HepG2 (cell line): ENCODE measurements around the gene PRKAB1. TPM values are rescaled to one million over a fixed set of nuclear protein-coding genes. Genes with fewer than 3 reads are reported as not detected.

Experiments used
- ATAC-seq: fragments of 200-7000 bp; cut with Tn5 transposase; 3 replicates; pipeline ENCODE4 v1.9.1; 2020; ENCODE audit warnings: mild to moderate bottlenecking, moderate library complexity
- BruUV-seq: library from RNA; stranded (reverse); fragments of 400-500 nt; replicated peaks from 2 replicates; lab custom pipeline; 2021; lab: Mats Ljungman, UMichigan
- CTCF ChIA-PET: fragments of 300-600 bp; formaldehyde crosslinking; extraction: SDS; loops from one replicate; lab custom pipeline; 2021; ENCODE audit warnings: low total read pairs, inconsistent platforms, low intra/inter-chr PET ratio; lab: Yijun Ruan, JAX
- POLR2A ChIA-PET: fragments of 350-600 bp; sonication (Branson Sonifier 250); formaldehyde crosslinking; loops from one replicate; lab custom pipeline; 2020; ENCODE audit warnings: antibody characterized with exemption, inconsistent platforms; lab: Yijun Ruan, JAX
- DNase-seq: peaks from one replicate; pipeline ENCODE4 v3.0.0-alpha.2; 2015; ENCODE audit warnings: low spot score
- FAIRE-seq: peaks from 3 replicates; lab custom pipeline; 2011; peaks lifted over from hg19 to GRCh38; lab: Jason Lieb, UNC
- H2AFZ ChIP-seq: one replicate; pipeline ENCODE4 v1.6.1; 2011; ENCODE audit warnings: low read length, inconsistent platforms
- H3K27ac ChIP-seq: fragments of 300-600 bp; 3 replicates; pipeline ENCODE4 v1.8.0; 2011; ENCODE audit warnings: mixed run types, mild to moderate bottlenecking, mixed read lengths, low read length, inconsistent platforms; ENCODE audit not compliant: insufficient read depth; ENCODE audit errors: extremely low read length
- H3K27me3 ChIP-seq, 2 experiments: fragments of 200-600 bp in 1 of 2; 2 replicates in 1 of 2; 3 replicates in 1 of 2; pipeline versions ENCODE4 v1.6.0 to v1.8.0; 2011; ENCODE audit warnings: low read length in 2 of 2, mild to moderate bottlenecking in 2 of 2, moderate library complexity in 2 of 2, inconsistent platforms in 1 of 2; ENCODE audit not compliant: insufficient read depth in 2 of 2, control insufficient read depth in 1 of 2
- H3K36me3 ChIP-seq, 2 experiments: fragments of 200-600 bp in 1 of 2; replicated peaks in 1 of 2; 2 replicates in 1 of 2; 3 replicates in 1 of 2; pipeline versions ENCODE4 v1.5.1 to v1.8.0; 2011; ENCODE audit warnings: low read length in 2 of 2, inconsistent platforms in 1 of 2; ENCODE audit not compliant: insufficient read depth in 2 of 2, control insufficient read depth in 1 of 2
- H3K4me1 ChIP-seq: 2 replicates; pipeline ENCODE4 v1.5.1; 2012; ENCODE audit warnings: low read length, inconsistent platforms; ENCODE audit not compliant: insufficient read depth
- H3K4me2 ChIP-seq: 2 replicates; pipeline ENCODE4 v1.6.0; 2011; ENCODE audit warnings: low read depth, low read length, inconsistent platforms
- H3K4me3 ChIP-seq, 3 experiments: fragments of 200-600 bp in 1 of 3; sonication (generic), shearing (Covaris generic) in 1 of 3; replicated peaks in 1 of 3; 2 replicates each; pipeline ENCODE4 v1.5.1; 2011 to 2016; ENCODE audit warnings: low read length in 3 of 3, inconsistent platforms in 2 of 3, low read depth in 2 of 3, mild to moderate bottlenecking in 2 of 3, control low read depth in 1 of 3, mixed read lengths in 1 of 3; ENCODE audit not compliant: insufficient read depth in 1 of 3
- H3K79me2 ChIP-seq: one replicate; pipeline ENCODE4 v1.6.1; 2011; ENCODE audit warnings: low read length, inconsistent platforms; ENCODE audit not compliant: insufficient read depth
- H3K9ac ChIP-seq: 2 replicates; pipeline ENCODE4 v1.6.0; 2011; ENCODE audit warnings: mild to moderate bottlenecking, low read depth, low read length, inconsistent platforms; ENCODE audit not compliant: insufficient read depth
- H3K9me3 ChIP-seq: 2 replicates; pipeline ENCODE4 v1.5.1; 2012; ENCODE audit warnings: mild to moderate bottlenecking, low read length
- H4K20me1 ChIP-seq: 2 replicates; pipeline ENCODE4 v1.6.0; 2011; ENCODE audit warnings: inconsistent platforms, mild to moderate bottlenecking, low read length, moderate library complexity; ENCODE audit not compliant: insufficient read depth
- JUNB ChIP-seq: sonication (generic); formaldehyde crosslinking; IDR thresholded peaks from 2 replicates; pipeline ENCODE4 v1.8.0; 2022; ENCODE audit warnings: missing genetic modification reagents, mild to moderate bottlenecking, borderline replicate concordance
- NFKBIZ ChIP-seq: IDR thresholded peaks from 2 replicates; pipeline ENCODE4 v1.6.1; 2018; ENCODE audit warnings: missing genetic modification reagents, missing compliant biosample characterization
- PCBP1 ChIP-seq: fragments of 200-400 bp; formaldehyde crosslinking; IDR thresholded peaks from 2 replicates; pipeline ENCODE4 v1.6.1; 2017; ENCODE audit warnings: mild to moderate bottlenecking, low read depth, low read length, borderline replicate concordance
- PTBP1 ChIP-seq: fragments of 200-400 bp; formaldehyde crosslinking; IDR thresholded peaks from 2 replicates; pipeline ENCODE4 v1.6.1; 2018; ENCODE audit warnings: low read length, low read depth; ENCODE audit not compliant: poor library complexity, severe bottlenecking
- SIX1 ChIP-seq: sonication (generic); formaldehyde crosslinking; IDR thresholded peaks from 2 replicates; pipeline ENCODE4 v1.4.0; 2020; ENCODE audit warnings: missing genetic modification reagents, borderline replicate concordance
- SMC3 ChIP-seq: IDR thresholded peaks from 2 replicates; pipeline ENCODE4 v1.6.1; 2011; ENCODE audit warnings: low read length, improper control_type of control experiment
- YEATS2 ChIP-seq: sonication (generic); formaldehyde crosslinking; IDR thresholded peaks from 2 replicates; pipeline ENCODE4 v1.4.0; 2020; ENCODE audit warnings: missing genetic modification reagents, borderline replicate concordance
- ZNF747 ChIP-seq: sonication (generic); formaldehyde crosslinking; IDR thresholded peaks from 2 replicates; pipeline ENCODE4 v1.8.1; 2023; ENCODE audit warnings: missing genetic modification reagents, mild to moderate bottlenecking, borderline replicate concordance
- ZSCAN20 ChIP-seq: sonication (generic); formaldehyde crosslinking; IDR thresholded peaks from 2 replicates; pipeline ENCODE4 v1.4.0; 2020; ENCODE audit warnings: missing genetic modification reagents, mild to moderate bottlenecking, borderline replicate concordance
- WGBS: methylation state at CpG from one replicate; pipeline ENCODE4 v1.1.6; 2017; ENCODE audit warnings: low lambda C conversion rate; 5-methylcytosine and 5-hydroxymethylcytosine counted together
- in situ Hi-C: cut with HindIII; loops from 2 replicates; pipeline ENCODE4 v1.10.0; 2017; ENCODE audit warnings: low pct_unique_long_range_greater_than_20kb; ENCODE audit not compliant: extremely low pct_ligation_motif_present
- intact Hi-C: fragments of 100-400 bp; cut with micrococcal nuclease; formaldehyde crosslinking; loops from one replicate; pipeline ENCODE4 v1.10.0; 2022; ENCODE audit not compliant: unreplicated experiment
- polyA plus RNA-seq, 8 experiments: library from polyadenylated mRNA; depleted of rRNA in 3 of 8; stranded (reverse) in 7 of 8; unstranded in 1 of 8; fragments of >200 nt; fragmentation: Illumina TruSeq in 4 of 8; extraction: Trizol in 4 of 8; gene quantifications; 2 replicates each; pipeline versions ENCODE4 v1.2.1 to v1.2.3, GENCODE V29; 2011 to 2016; ENCODE audit warnings: low read depth in 4 of 8, missing spikeins in 1 of 8, mixed read lengths in 1 of 8; ENCODE audit not compliant: insufficient read depth in 1 of 8
- total RNA-seq, 5 experiments: library from RNA; depleted of rRNA; stranded (reverse); fragments of >200 nt; fragmentation: Illumina TruSeq; extraction: Trizol; gene quantifications; 2 replicates each; pipeline ENCODE4 v1.2.3, GENCODE V29; 2016; ENCODE audit warnings: low read depth in 1 of 5
- TF ChIP-seq, protein P1 (sequence below): sonication (generic); formaldehyde crosslinking; IDR thresholded peaks from 2 replicates; pipeline ENCODE4; 2020; ENCODE audit warnings: missing genetic modification reagents, mild to moderate bottlenecking, borderline replicate concordance
- TF ChIP-seq, protein P2 (sequence below): sonication (generic); formaldehyde crosslinking; IDR thresholded peaks from 2 replicates; pipeline ENCODE4 v1.5.0; 2020; ENCODE audit warnings: missing genetic modification reagents, mild to moderate bottlenecking, borderline replicate concordance
- TF ChIP-seq, protein P3 (sequence below): sonication (generic); formaldehyde crosslinking; IDR thresholded peaks from 2 replicates; pipeline ENCODE4 v1.4.0; 2020; ENCODE audit warnings: low read depth, mild to moderate bottlenecking, missing genetic modification reagents

Gene PRKAB1
- total and polyA plus RNA-seq, 2 of the 13 experiments (the other 11 are each of a cell fraction or from before 2014, with no cell fraction given) = 28.4 to 35.5 TPM

DNA sequence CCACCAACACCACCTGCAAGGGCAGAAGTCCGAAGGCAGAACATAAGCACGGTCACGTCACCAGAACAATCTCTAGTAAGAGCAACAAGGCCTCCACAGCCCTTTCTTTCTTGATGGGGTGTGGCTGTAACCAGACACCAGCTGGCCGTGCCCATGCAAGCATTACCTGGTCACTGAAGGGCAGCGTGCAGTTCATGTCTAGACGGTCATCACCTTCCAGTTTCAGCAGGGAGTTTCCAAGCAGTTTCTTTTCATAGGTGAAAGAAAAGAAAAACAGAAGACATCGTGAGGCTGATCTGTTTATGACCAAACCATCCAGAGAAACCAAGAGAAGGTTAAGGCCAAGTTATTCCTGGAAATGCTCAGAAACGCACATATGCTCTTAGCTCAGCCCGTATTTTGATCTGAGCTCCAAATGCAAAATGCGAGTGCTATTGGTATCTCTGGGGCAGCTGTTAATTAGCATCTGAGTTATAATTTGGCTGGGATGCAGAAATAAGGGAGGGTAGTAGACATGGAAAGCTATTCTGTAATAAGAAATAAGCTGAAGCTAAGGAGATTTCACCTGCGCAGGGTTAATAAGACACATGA is 42.5 kb downstream of the PRKAB1 start:
- Histone ChIP-seq H4K20me1 (no peaks in the 10 kb centered on the region), H3K4me3 (no peak overlapping the region), H3K4me2 (no peak overlapping the region), H3K36me3 (peaks cover 16 to 54% of the 10 kb centered on the region in 2 experiments), H2AFZ (no peak overlapping the region), H3K9ac (no peak overlapping the region), H3K79me2 (no peaks in the 10 kb centered on the region), H3K4me1 (no peaks in the 10 kb centered on the region), H3K9me3 (no peaks in the 10 kb centered on the region), H3K27ac (no peak overlapping the region), H3K27me3 (no peaks in the 10 kb centered on the region)
- WGBS = 96% methylated on average over 11 of the region's 11 CpGs
- no TSS peak for BruUV-seq
- intact Hi-C loops (no loop called here), in situ Hi-C loops (no loop called here)
- CTCF ChIA-PET = no interaction called here
- POLR2A ChIA-PET = no interaction called here
- FAIRE-seq = no peak
- no peak for ATAC-seq
- TF ChIP-seq ZNF747 (no peak), PTBP1 (no peak), ZSCAN20 (CRISPR knock-in tag) (no peak), NFKBIZ (CRISPR knock-in tag) (no peak), SMC3 (no peak)
- no peak for DNase-seq

DNA sequence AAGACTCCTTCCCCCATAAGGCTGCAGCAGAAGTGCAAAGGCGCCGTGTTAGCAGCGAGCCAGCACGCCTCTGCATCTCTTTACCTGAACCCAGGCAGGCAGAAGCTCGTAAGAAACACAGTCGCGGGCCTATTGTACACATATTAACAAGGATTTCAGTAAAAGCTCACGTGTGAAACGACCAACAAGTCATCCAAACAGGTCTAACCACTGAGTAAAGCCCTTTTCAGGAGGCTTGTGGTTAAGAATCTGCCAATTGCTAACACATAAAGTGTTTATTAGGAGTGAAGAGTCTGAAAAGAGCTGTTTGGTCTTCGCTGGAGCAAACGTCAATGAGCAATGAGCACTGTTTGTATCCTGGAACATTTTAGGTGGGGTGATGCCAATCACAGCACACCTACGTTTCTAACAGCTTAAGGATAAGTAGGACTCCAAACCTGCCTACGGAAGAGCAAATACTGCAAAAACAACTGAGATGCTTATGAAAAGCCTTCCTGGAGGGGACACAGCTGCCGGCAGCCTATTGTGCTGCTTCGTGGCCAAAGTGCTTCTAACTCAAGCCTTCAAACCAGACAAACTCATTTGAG is 43.1 kb downstream of the PRKAB1 start:
- no peak overlapping the region for H3K9ac ChIP-seq
- FAIRE-seq = no peak
- BruUV-seq = no TSS peak
- peaks cover 5% of the 10 kb centered on the region for H3K4me1 ChIP-seq
- ChIA-PET POLR2A (no interaction called here), CTCF (no interaction called here)
- 96% methylated on average over 15 of the region's 15 CpGs for WGBS
- H2AFZ ChIP-seq = no peak overlapping the region
- H3K27me3 ChIP-seq = no peaks in the 10 kb centered on the region
- H3K79me2 ChIP-seq = no peaks in the 10 kb centered on the region
- no peak overlapping the region for H3K4me3 ChIP-seq
- no peak for ATAC-seq
- H3K36me3 ChIP-seq = peaks cover 16 to 59% of the 10 kb centered on the region in 2 experiments
- in situ Hi-C loops = no loop called here
- no peak overlapping the region for H3K27ac ChIP-seq
- no peak overlapping the region for H3K4me2 ChIP-seq
- no peaks in the 10 kb centered on the region for H3K9me3 ChIP-seq
- no peak for DNase-seq
- TF ChIP-seq, protein P1, sequence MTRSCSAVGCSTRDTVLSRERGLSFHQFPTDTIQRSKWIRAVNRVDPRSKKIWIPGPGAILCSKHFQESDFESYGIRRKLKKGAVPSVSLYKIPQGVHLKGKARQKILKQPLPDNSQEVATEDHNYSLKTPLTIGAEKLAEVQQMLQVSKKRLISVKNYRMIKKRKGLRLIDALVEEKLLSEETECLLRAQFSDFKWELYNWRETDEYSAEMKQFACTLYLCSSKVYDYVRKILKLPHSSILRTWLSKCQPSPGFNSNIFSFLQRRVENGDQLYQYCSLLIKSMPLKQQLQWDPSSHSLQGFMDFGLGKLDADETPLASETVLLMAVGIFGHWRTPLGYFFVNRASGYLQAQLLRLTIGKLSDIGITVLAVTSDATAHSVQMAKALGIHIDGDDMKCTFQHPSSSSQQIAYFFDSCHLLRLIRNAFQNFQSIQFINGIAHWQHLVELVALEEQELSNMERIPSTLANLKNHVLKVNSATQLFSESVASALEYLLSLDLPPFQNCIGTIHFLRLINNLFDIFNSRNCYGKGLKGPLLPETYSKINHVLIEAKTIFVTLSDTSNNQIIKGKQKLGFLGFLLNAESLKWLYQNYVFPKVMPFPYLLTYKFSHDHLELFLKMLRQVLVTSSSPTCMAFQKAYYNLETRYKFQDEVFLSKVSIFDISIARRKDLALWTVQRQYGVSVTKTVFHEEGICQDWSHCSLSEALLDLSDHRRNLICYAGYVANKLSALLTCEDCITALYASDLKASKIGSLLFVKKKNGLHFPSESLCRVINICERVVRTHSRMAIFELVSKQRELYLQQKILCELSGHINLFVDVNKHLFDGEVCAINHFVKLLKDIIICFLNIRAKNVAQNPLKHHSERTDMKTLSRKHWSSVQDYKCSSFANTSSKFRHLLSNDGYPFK = no peak
- TF ChIP-seq JUNB (CRISPR knock-in tag) = no peak
- no peak for TF ChIP-seq YEATS2 (CRISPR knock-in tag)
- TF ChIP-seq, protein P2, sequence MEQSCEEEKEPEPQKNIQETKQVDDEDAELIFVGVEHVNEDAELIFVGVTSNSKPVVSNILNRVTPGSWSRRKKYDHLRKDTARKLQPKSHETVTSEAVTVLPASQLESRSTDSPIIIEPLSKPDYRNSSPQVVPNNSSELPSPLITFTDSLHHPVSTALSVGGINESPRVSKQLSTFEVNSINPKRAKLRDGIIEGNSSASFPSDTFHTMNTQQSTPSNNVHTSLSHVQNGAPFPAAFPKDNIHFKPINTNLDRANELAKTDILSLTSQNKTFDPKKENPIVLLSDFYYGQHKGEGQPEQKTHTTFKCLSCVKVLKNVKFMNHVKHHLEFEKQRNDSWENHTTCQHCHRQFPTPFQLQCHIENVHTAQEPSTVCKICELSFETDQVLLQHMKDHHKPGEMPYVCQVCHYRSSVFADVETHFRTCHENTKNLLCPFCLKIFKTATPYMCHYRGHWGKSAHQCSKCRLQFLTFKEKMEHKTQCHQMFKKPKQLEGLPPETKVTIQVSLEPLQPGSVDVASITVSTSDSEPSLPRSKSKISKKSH (CRISPR knock-in tag) = no peak
- TF ChIP-seq PCBP1 = no peak
- no peak for TF ChIP-seq SIX1 (CRISPR knock-in tag)
- TF ChIP-seq, protein P3, sequence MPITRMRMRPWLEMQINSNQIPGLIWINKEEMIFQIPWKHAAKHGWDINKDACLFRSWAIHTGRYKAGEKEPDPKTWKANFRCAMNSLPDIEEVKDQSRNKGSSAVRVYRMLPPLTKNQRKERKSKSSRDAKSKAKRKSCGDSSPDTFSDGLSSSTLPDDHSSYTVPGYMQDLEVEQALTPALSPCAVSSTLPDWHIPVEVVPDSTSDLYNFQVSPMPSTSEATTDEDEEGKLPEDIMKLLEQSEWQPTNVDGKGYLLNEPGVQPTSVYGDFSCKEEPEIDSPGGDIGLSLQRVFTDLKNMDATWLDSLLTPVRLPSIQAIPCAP (CRISPR knock-in tag) = no peak
- no peaks in the 10 kb centered on the region for H4K20me1 ChIP-seq
- intact Hi-C loops = no loop called here
